Left ventricle myocardium inferior (tissue), 1 donor: ENCODE results near the gene CDC42BPA. TPM values are rescaled to one million over a fixed set of nuclear protein-coding genes. Genes with fewer than 3 reads are reported as not detected.

Experiments used
- DNase-seq: peaks from one replicate; pipeline ENCODE4 v3.0.0-alpha.2; 2020
- H3K27ac ChIP-seq: fragments of 200-600 bp; replicated peaks from 2 replicates; pipeline ENCODE4 v1.8.0; 2021
- H3K27me3 ChIP-seq: fragments of 200-600 bp; 2 replicates; pipeline ENCODE4 v1.8.0; 2021; ENCODE audit warnings: low read depth
- H3K36me3 ChIP-seq: fragments of 200-600 bp; 2 replicates; pipeline ENCODE4 v1.8.0; 2021
- H3K4me1 ChIP-seq: fragments of 200-600 bp; 2 replicates; pipeline ENCODE4 v1.8.0; 2021
- H3K4me3 ChIP-seq: fragments of 200-600 bp; 2 replicates; pipeline ENCODE4 v1.8.0; 2021; ENCODE audit warnings: mild to moderate bottlenecking, moderate library complexity
- H3K9me3 ChIP-seq: fragments of 200-600 bp; replicated peaks from 2 replicates; pipeline ENCODE4 v1.8.0; 2021
- intact Hi-C: fragments of 100-400 bp; cut with micrococcal nuclease; formaldehyde crosslinking; loops from one replicate; pipeline ENCODE4 v1.11.0; 2022
- total RNA-seq: library from RNA; stranded (reverse); fragmentation: NEBNext Ultra II Directional; extraction: Animal tissue kit (Norgen Biotek cat#: 25700); gene quantifications from one replicate; pipeline ENCODE4 v1.2.1, GENCODE V29; 2021
- TF ChIP-seq, protein P1 (sequence below): fragments of 200-600 bp; IDR thresholded peaks from 2 replicates; pipeline ENCODE4 v1.8.0; 2021; ENCODE audit warnings: antibody characterized with exemption, mild to moderate bottlenecking, borderline replicate concordance
- donor health status: DM: no; HTN: yes; CAD: no; lungs with severe emphysema.

The CDC42BPA gene
- total RNA-seq, 1 donor from 2014 or later: 35.1 TPM

DNA sequence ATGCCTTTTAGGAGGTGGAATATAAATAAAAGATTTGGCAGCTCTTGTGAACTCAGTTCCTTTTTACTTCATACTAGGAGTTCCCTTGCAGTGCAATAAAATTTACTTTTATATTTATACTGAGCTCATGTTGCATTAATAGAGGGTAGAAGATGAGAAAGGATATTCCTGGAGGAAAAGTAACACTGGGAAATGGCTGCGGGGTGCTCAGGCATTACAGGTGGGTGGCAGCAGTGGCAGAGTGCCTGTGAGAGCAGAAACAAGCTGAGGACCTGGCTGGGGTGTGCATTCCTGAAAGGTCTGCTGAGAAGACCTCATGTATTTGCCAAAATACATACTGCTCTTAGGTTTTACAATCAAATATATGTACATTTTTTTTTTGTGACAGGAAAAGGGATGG, 251.3 kb downstream of the CDC42BPA start:
- H3K27ac ChIP-seq: no peak overlapping the region
- H3K36me3 ChIP-seq: peaks cover 23% of the 10 kb centered on the region
- peaks cover 15% of the 10 kb centered on the region for H3K4me1 ChIP-seq
- TF ChIP-seq, protein P1, sequence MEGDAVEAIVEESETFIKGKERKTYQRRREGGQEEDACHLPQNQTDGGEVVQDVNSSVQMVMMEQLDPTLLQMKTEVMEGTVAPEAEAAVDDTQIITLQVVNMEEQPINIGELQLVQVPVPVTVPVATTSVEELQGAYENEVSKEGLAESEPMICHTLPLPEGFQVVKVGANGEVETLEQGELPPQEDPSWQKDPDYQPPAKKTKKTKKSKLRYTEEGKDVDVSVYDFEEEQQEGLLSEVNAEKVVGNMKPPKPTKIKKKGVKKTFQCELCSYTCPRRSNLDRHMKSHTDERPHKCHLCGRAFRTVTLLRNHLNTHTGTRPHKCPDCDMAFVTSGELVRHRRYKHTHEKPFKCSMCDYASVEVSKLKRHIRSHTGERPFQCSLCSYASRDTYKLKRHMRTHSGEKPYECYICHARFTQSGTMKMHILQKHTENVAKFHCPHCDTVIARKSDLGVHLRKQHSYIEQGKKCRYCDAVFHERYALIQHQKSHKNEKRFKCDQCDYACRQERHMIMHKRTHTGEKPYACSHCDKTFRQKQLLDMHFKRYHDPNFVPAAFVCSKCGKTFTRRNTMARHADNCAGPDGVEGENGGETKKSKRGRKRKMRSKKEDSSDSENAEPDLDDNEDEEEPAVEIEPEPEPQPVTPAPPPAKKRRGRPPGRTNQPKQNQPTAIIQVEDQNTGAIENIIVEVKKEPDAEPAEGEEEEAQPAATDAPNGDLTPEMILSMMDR: no peak
- no peak overlapping the region for H3K4me3 ChIP-seq
- no peaks in the 10 kb centered on the region for H3K9me3 ChIP-seq
- DNase-seq: no peak
- intact Hi-C loops: no loop called here
- no peaks in the 10 kb centered on the region for H3K27me3 ChIP-seq

DNA sequence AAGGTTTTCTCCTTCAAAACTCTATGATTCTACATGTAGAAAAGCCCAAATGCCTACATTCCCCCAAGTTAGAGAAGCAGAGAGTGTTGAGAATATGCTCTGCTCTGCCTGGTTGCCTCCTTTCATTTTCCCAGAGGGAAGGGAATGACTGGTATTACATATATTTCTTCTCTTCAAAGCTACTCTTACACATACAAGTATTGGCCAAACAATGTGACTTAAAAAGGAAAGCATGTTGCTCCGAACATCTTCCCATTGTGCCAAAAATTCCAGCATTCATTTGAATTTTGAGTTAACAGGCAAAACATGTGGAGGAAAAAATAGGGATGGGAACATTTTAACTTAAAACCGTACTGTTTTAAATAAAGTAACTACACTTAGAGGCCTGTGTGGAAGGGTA, 253.0 kb downstream of the CDC42BPA start:
- DNase-seq: no peak
- peaks cover 14% of the 10 kb centered on the region for H3K36me3 ChIP-seq
- TF ChIP-seq, protein P1: no peak
- H3K4me1 ChIP-seq: peaks cover 15% of the 10 kb centered on the region
- H3K9me3 ChIP-seq: no peaks in the 10 kb centered on the region
- intact Hi-C loops: no loop called here
- H3K4me3 ChIP-seq: no peak overlapping the region
- H3K27ac ChIP-seq: no peak overlapping the region
- H3K27me3 ChIP-seq: no peaks in the 10 kb centered on the region

DNA sequence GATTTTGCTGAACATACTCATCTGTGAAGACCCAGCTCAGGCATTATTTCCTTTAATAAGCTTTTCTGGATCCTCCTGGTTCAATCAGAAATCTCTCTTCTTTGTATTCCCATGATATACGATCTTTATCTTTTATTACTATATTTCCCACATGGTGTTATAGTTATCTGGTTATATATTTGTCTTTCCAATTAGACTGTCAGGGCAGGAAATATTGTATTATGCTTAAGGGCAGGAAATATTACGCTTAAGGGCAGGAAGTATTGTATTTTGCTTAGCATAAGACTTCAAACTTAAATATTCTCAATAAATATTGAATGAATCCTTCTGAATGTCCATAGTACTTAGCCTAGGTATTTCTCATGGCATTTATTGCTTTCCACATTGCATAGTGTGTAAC, 256.0 kb downstream of the CDC42BPA start:
- no peak overlapping the region for H3K27ac ChIP-seq
- H3K9me3 ChIP-seq: no peaks in the 10 kb centered on the region
- peaks cover 17% of the 10 kb centered on the region for H3K36me3 ChIP-seq
- H3K4me3 ChIP-seq: no peak overlapping the region
- peaks cover 3% of the 10 kb centered on the region for H3K4me1 ChIP-seq
- TF ChIP-seq, protein P1: no peak
- H3K27me3 ChIP-seq: no peaks in the 10 kb centered on the region
- intact Hi-C loops: no loop called here
- DNase-seq: no peak

DNA sequence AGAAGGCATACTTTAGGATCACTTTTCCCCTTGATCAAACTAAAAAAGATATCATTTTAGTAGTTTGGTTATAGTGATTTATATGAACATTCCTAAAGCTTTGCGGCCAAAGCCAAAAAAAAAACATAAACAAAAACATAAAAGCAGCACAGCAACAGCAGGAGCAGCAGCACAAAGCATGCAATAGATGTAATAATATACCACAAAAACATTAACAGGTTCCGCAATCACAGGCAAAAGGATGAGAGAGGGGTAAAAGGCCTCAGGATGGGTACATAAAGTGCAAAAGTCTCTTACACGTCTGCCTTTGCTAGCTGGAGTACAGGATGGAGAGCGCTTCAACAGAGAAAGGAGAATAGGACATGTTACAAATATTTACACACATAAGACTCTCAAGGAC, 259.2 kb downstream of the CDC42BPA start:
- Histone ChIP-seq H3K36me3 (peaks cover 9% of the 10 kb centered on the region), H3K27me3 (no peaks in the 10 kb centered on the region), H3K9me3 (no peaks in the 10 kb centered on the region), H3K4me1 (peaks cover 3% of the 10 kb centered on the region), H3K4me3 (no peak overlapping the region), H3K27ac (no peak overlapping the region)
- no peak for DNase-seq
- TF ChIP-seq, protein P1: no peak
- intact Hi-C loops: no loop called here

DNA sequence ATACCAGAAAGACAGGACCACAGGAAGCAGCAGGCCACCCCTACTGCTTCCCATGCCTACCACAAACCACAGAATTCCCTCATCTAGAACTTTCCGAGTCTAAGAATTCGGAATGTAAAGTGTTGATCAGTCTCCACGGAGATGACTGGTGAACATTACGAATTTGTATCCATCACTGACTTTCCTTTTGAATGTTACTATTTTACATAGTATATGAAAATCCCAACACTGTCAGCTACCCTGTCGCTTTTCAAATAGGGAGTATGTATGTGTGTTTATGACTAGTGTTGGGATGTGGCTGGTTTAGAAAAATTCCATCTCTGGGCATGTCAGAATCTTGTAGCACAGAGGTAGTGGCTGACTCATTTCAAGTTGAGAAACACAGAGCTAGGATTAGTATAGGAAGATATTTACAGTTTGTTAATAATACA, 260.0 kb downstream of the CDC42BPA start:
- H3K36me3 ChIP-seq: peaks cover 9% of the 10 kb centered on the region
- no peaks in the 10 kb centered on the region for H3K27me3 ChIP-seq
- H3K4me1 ChIP-seq: peaks cover 3% of the 10 kb centered on the region
- H3K27ac ChIP-seq: no peak overlapping the region
- H3K4me3 ChIP-seq: no peak overlapping the region
- no peak for DNase-seq
- TF ChIP-seq, protein P1: no peak
- no peaks in the 10 kb centered on the region for H3K9me3 ChIP-seq
- intact Hi-C loops: no loop called here

DNA sequence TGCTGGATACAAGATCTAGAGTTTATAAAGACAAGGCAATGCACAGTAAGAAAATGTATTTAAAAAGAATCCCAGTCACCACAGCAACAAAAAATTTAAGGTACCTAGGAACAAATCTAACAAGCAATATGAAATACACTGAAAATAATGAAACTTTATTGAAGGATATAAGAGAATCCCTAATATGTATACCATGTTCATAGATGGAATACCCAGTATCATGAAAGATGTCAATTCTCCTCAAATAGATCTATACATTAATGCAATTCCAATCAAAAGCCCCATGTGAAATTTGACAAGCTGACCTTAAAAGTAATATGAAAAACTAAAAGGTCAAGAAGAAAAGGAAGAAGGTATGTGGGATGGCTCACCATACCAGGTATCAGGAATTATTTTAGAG, 269.0 kb downstream of the CDC42BPA start:
- Histone ChIP-seq H3K27ac (no peak overlapping the region), H3K27me3 (no peaks in the 10 kb centered on the region), H3K36me3 (peaks cover 60% of the 10 kb centered on the region), H3K4me3 (no peak overlapping the region), H3K4me1 (no peaks in the 10 kb centered on the region), H3K9me3 (no peaks in the 10 kb centered on the region)
- no peak for DNase-seq
- TF ChIP-seq, protein P1: no peak
- intact Hi-C loops: no loop called here
